ENCODE measurements around the gene GRIN2A.

GRIN2A gene

DNA sequence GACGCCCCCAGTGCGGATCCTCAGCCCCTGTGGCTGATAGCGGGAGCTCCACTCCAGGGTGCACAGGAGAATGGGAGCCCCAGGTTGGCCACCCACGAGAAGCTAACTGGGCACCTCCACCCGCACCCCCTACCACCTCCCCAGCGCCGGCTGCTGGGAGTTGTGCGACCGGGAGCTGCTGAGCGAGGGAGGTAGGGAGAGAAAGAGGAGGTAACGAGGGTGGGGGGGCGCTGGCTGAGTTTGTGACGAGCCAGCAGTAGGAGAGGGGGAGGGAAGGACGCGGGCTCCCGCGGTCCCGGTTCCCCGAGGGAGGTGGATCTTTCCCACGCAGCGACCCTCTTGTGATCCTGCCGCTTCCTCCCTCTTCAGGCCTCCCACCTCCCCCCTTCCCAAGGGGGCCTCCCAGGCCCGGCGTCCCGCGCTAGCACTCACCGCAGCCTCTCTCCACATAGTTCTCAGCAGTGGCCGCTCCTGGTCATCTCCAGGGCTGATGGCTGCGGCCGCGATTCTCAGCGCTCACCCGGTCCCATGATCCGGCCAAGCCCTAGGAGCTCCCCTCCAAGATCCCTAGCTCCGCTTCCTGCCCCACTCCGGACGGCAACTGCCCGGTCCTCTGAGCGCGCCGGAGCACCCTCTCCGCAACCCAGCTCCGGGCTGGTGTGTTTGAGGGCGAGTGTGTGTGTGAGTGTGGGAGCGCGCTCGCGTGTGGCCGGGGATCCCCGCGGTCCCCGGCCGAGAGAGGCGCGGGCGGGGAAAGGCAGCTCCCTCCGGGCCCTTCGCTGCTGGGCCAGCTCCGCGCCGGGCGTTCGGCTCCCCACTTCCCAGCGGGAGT is at the start of gene GRIN2A:
TSS of gene GRIN2A (minus strand) at position 207 of the 832 bp plus-strand sequence. CDS start 2,017 bp downstream, outside the sequence.
- TF ChIP-seq, protein P1, sequence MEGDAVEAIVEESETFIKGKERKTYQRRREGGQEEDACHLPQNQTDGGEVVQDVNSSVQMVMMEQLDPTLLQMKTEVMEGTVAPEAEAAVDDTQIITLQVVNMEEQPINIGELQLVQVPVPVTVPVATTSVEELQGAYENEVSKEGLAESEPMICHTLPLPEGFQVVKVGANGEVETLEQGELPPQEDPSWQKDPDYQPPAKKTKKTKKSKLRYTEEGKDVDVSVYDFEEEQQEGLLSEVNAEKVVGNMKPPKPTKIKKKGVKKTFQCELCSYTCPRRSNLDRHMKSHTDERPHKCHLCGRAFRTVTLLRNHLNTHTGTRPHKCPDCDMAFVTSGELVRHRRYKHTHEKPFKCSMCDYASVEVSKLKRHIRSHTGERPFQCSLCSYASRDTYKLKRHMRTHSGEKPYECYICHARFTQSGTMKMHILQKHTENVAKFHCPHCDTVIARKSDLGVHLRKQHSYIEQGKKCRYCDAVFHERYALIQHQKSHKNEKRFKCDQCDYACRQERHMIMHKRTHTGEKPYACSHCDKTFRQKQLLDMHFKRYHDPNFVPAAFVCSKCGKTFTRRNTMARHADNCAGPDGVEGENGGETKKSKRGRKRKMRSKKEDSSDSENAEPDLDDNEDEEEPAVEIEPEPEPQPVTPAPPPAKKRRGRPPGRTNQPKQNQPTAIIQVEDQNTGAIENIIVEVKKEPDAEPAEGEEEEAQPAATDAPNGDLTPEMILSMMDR (IDR thresholded peaks at IDR 0.05; ENCODE audit: extremely low read depth, missing control alignments) = no peak
- peak; percentile 73 for DNase-seq (ENCODE audit: low spot score)

DNA sequence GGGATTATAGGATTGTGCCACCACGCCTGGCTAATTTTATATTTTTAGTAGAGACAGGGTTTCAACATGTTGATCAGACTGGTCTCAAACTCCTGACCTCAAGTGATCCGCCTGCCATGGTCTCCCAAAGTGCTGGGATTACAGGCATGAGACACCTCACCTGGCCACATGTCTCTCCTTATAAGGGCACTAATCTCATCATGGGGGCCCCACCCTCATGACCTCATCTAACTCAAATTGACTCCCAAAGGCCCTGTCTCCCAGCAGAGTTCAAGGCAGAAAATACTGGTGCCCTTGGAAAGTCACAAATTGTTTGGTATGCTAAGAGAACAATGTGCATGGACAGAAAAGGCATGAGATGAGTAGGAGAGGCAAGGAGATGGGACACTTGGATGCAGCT is 49.3 kb upstream of the GRIN2A start:
- TF ChIP-seq, protein P1 (IDR thresholded peaks at IDR 0.05; ENCODE audit: extremely low read depth, missing control alignments) = no peak
- DNase-seq (ENCODE audit: low spot score) = no peak

DNA sequence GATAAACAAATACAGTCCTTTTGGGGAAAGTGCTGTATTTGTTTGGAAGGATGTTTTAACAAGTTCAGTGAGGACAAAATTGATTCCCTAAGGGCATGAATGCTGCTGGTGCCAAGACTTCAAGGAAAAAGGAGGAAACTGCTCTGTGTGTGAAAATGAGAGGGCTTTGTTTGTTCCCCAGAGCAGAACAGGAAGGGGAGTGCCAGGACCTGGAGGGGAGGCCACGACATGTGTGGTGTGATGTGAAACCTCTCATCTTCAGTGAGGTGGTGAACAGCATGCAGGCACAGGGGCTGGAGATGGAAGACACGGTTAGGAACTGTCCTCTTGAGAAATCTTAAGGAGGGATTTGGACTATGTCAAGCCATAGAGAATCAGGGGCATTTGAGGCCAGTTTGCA is 46.6 kb upstream of the GRIN2A start:
- TF ChIP-seq, protein P1 (IDR thresholded peaks at IDR 0.05; ENCODE audit: extremely low read depth, missing control alignments) = no peak
- DNase-seq (ENCODE audit: low spot score) = no peak

DNA sequence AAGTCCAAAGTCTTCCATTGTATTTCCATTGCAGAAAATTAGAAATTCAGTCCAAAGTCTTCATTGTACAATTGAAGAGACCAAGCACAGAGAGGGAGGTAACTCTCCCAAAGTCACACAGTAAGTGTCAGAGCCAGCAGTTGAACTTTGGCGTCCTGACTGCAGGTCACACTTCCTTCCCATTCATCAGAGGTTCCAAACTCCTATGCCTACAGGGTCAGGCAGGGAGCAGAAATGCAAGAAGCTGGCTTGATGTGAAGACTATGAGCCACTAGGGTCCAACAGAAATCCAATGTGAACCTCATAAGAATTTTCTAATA is 44.7 kb upstream of the GRIN2A start:
- DNase-seq (ENCODE audit: low spot score) = no peak
- TF ChIP-seq, protein P1 (IDR thresholded peaks at IDR 0.05; ENCODE audit: extremely low read depth, missing control alignments) = no peak

DNA sequence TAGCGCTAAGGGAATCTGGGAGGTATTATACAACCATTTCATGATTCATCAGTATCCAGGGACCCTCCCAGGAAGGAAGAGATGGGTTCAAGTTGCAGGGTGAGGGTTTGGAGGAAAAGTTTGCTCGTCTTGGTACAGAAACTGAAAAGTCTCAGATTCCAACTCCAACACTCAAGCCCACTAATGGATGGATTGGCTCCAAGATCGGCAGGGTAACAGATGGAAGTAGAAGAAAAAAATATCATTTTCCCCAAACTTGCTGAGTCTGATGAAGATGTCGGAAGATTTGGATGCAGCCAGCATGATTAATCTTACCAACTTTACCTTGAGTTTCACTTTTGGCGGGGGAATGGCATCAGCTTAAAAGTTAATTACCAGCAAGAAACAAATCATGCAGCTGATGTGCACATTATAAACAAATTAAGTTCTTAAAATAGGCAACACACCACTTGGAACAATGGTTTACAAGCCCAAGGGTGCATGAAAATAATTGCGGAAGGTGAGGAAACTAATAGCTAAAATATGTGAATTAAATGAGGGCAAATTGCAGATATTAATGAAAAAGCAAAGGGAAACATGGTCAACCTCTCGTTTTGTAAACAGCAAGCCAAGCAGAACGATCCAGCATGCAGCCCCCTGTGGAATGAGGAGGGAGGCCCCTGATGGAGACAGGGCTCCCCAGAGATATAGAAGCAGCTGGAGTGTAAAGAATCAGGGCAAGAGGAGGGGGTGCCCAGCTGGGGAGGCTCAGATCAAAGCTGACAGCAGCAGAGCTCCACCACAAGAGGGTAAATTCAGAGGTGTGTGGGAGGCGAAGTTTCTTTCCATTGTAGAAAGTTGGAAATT is 44.1 kb upstream of the GRIN2A start:
- DNase-seq (ENCODE audit: low spot score) = no peak
- TF ChIP-seq, protein P1 (IDR thresholded peaks at IDR 0.05; ENCODE audit: extremely low read depth, missing control alignments) = no peak

DNA sequence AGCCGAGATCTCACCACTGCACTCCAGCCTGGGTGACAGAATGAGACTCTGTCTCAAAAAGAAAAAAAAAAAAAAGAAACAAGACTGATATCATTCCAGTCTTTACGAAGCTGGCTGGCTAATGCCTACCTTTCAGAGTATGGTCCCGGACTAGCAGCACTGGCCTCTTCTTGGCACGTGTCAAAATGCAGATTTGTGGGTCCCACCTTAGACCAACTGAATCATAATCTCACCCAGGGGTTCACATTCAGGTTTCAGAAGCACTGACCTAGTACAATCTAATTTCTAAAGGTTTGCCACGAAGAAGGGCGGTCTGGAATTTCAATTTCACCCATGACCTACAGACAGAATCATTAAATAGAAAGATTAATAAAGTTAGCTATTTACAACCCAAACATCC is 43.4 kb upstream of the GRIN2A start:
- TF ChIP-seq, protein P1 (IDR thresholded peaks at IDR 0.05; ENCODE audit: extremely low read depth, missing control alignments) = no peak
- no peak for DNase-seq (ENCODE audit: low spot score)

DNA sequence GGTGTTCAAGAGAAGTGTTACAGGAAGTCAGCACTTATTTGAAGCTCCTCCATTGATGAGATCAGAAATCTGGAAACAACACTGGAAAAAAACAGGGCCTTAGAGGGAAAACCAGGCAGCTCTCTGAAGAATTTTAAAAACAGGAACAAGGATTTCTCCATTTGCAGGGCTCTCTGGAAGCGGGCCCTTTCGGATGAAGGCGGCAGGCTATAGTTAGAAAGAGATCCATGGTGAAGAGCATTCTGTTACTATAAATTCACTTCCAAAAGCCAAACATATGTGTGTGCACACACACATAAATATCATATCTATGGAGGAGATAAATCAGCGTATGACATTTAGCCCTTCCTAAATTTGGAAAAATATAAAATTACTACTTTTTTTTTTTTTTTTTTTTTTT is 42.6 kb upstream of the GRIN2A start:
- TF ChIP-seq, protein P1 (IDR thresholded peaks at IDR 0.05; ENCODE audit: extremely low read depth, missing control alignments) = no peak

More for the DNA sequence above, 42.6 kb upstream of the GRIN2A start:
- no peak for DNase-seq (ENCODE audit: low spot score)

All from GM20000 (cell line).